GM12878 (cell line): ENCODE measurements around the gene SYCE1L. TPM values are rescaled to one million over a fixed set of nuclear protein-coding genes. Genes with fewer than 3 reads are reported as not detected.

Experiments
- ATAC-seq: fragments of 200-7000 bp; cut with Tn5 transposase; 3 replicates; pipeline ENCODE4 v1.9.1; 2020; ENCODE audit warnings: mild to moderate bottlenecking, moderate library complexity
- BruUV-seq: library from RNA; stranded (reverse); fragments of 400-500 nt; replicated peaks from 2 replicates; lab custom pipeline; 2021; lab: Mats Ljungman, UMichigan
- CTCF ChIA-PET: fragments of 300-600 bp; sonication (Branson Sonifier 250); formaldehyde crosslinking; extraction: SDS; loops from one replicate; lab custom pipeline; 2021; ENCODE audit warnings: inconsistent platforms; lab: Yijun Ruan, JAX
- POLR2A ChIA-PET: fragments of 350-600 bp; formaldehyde crosslinking; extraction: SDS; loops from one replicate; lab custom pipeline; 2021; ENCODE audit warnings: inconsistent platforms; lab: Charles Lee
- RAD21 ChIA-PET: fragments of 300-600 bp; sonication (Branson Sonifier 250); formaldehyde crosslinking; loops from one replicate; lab custom pipeline; 2023; ENCODE audit warnings: antibody characterized with exemption; ENCODE audit not compliant: unreplicated experiment; lab: Charles Lee
- SMC1A ChIA-PET: fragments of 300-600 bp; sonication (Branson Sonifier 250); formaldehyde crosslinking; loops from one replicate; lab custom pipeline; 2023; ENCODE audit not compliant: unreplicated experiment, uncharacterized antibody; lab: Charles Lee
- DNase-seq: peaks from one replicate; pipeline ENCODE4 v3.0.0-alpha.2; 2011; ENCODE audit warnings: low read depth, low spot score
- FAIRE-seq: peaks from 3 replicates; lab custom pipeline; 2011; peaks lifted over from hg19 to GRCh38; lab: Jason Lieb, UNC
- H2AFZ ChIP-seq: 2 replicates; pipeline ENCODE4 v1.6.0; 2011; ENCODE audit warnings: low read depth, low read length, control low read depth; ENCODE audit not compliant: control insufficient read depth
- H3K27ac ChIP-seq: 2 replicates; pipeline ENCODE4 v1.5.1; 2011; ENCODE audit warnings: control low read depth; ENCODE audit not compliant: control insufficient read depth, insufficient read depth
- H3K27me3 ChIP-seq, 2 experiments: replicated peaks in 1 of 2; 2 replicates each; pipeline versions ENCODE4 v1.6.0 to v1.6.1; 2011; ENCODE audit warnings: low read length in 1 of 2; ENCODE audit not compliant: control insufficient read depth in 2 of 2, insufficient read depth in 2 of 2
- H3K36me3 ChIP-seq, 2 experiments: 2 replicates each; pipeline ENCODE4 v1.5.1; 2011; ENCODE audit warnings: low read length in 1 of 2; ENCODE audit not compliant: control insufficient read depth in 2 of 2, insufficient read depth in 2 of 2
- H3K4me1 ChIP-seq: 2 replicates; pipeline ENCODE4 v1.6.1; 2011; ENCODE audit warnings: mild to moderate bottlenecking, low read length, moderate library complexity, mixed read lengths; ENCODE audit not compliant: control insufficient read depth, insufficient read depth
- H3K4me2 ChIP-seq: 2 replicates; pipeline ENCODE4 v1.6.0; 2011; ENCODE audit warnings: control low read depth; ENCODE audit not compliant: control insufficient read depth, insufficient read depth
- H3K4me3 ChIP-seq: fragments of 200-600 bp; sonication (generic); 2 replicates; pipeline ENCODE4 v1.5.1; 2016
- H3K79me2 ChIP-seq: 2 replicates; pipeline ENCODE4 v1.6.0; 2011; ENCODE audit warnings: low read length; ENCODE audit not compliant: control insufficient read depth, insufficient read depth
- H3K9ac ChIP-seq: 2 replicates; pipeline ENCODE4 v1.8.0; 2011; ENCODE audit warnings: low read length, control low read depth, mixed read lengths; ENCODE audit not compliant: control insufficient read depth, insufficient read depth
- H3K9me3 ChIP-seq: replicated peaks from 3 replicates; pipeline ENCODE4 v1.5.1; 2011; ENCODE audit warnings: mild to moderate bottlenecking, low read length; ENCODE audit not compliant: control insufficient read depth, insufficient read depth
- H4K20me1 ChIP-seq: 2 replicates; pipeline ENCODE4 v1.6.0; 2011; ENCODE audit not compliant: control insufficient read depth, insufficient read depth
- BACH1 ChIP-seq: fragments of 450-650 bp; IDR thresholded peaks from 2 replicates; pipeline ENCODE4 v1.6.1; 2017; ENCODE audit warnings: mild to moderate bottlenecking, borderline replicate concordance
- CBX3 ChIP-seq: fragments of 200-600 bp; sonication (generic); IDR thresholded peaks from 2 replicates; pipeline ENCODE4 v1.6.1; 2016; ENCODE audit warnings: low read depth, borderline replicate concordance
- CEBPB ChIP-seq, 2 experiments: fragments of 150-350 bp in 1 of 2; IDR thresholded peaks; 2 replicates each; pipeline ENCODE4 v1.6.1; 2012 to 2014; ENCODE audit warnings: low read depth in 2 of 2, low read length in 2 of 2, borderline replicate concordance in 1 of 2, inconsistent platforms in 1 of 2
- E2F8 ChIP-seq: fragments of 450-650 bp; IDR thresholded peaks from 2 replicates; pipeline ENCODE4 v1.6.1; 2018; ENCODE audit warnings: mild to moderate bottlenecking, low read depth, moderate library complexity; ENCODE audit not compliant: partially characterized antibody
- HCFC1 ChIP-seq: fragments of 150-350 bp; IDR thresholded peaks from 2 replicates; pipeline ENCODE4 v1.6.1; 2014; ENCODE audit warnings: low read length
- MTA2 ChIP-seq: fragments of 450-650 bp; IDR thresholded peaks from 2 replicates; pipeline ENCODE4 v1.6.1; 2016; ENCODE audit warnings: low read depth, mild to moderate bottlenecking, moderate library complexity
- RELA ChIP-seq: fragments of 450-650 bp; IDR thresholded peaks from 2 replicates; pipeline ENCODE4 v1.8.0; 2014; ENCODE audit warnings: borderline replicate concordance; ENCODE audit not compliant: partially characterized antibody
- RFX5 ChIP-seq: IDR thresholded peaks from 2 replicates; pipeline ENCODE4 v1.6.1; 2011; ENCODE audit warnings: low read depth, low read length, improper control_type of control experiment
- RUNX3 ChIP-seq: IDR thresholded peaks from 2 replicates; pipeline ENCODE4 v1.6.1; 2012; ENCODE audit warnings: low read length, inconsistent platforms
- SREBF1 ChIP-seq: IDR thresholded peaks from 2 replicates; pipeline ENCODE4 v1.6.1; 2012; ENCODE audit warnings: mild to moderate bottlenecking, low read length
- WRNIP1 ChIP-seq: IDR thresholded peaks from 2 replicates; pipeline ENCODE4 v1.6.1; 2011; ENCODE audit warnings: low read depth, low read length, improper control_type of control experiment, borderline replicate concordance
- ZNF24 ChIP-seq: fragments of 450-650 bp; IDR thresholded peaks from 2 replicates; pipeline ENCODE4 v1.6.1; 2017; ENCODE audit warnings: antibody characterized with exemption, mild to moderate bottlenecking
- ZNF274 ChIP-seq: IDR thresholded peaks from one replicate; pipeline ENCODE4 v1.8.0; 2011; ENCODE audit not compliant: insufficient read length, insufficient read depth
- WGBS: methylation state at CpG from one replicate; pipeline ENCODE4 v1.1.6; 2016; ENCODE audit warnings: low lambda C conversion rate; ENCODE audit not compliant: insufficient replicate concordance, insufficient coverage; ENCODE audit errors: missing lambda C conversion rate; 5-methylcytosine and 5-hydroxymethylcytosine counted together
- in situ Hi-C: fragments of 300-500 bp; cut with MboI; formaldehyde crosslinking; loops from 9 replicates; pipeline ENCODE4 v1.14.3; 2018; ENCODE audit warnings: mixed read lengths
- intact Hi-C: fragments of 100-400 bp; cut with micrococcal nuclease; formaldehyde crosslinking; loops from one replicate; pipeline ENCODE4 v1.14.2; 2022; ENCODE audit not compliant: unreplicated experiment
- polyA plus RNA-seq, 11 experiments: library from polyadenylated mRNA; depleted of rRNA in 4 of 11; unstranded in 6 of 11; stranded (reverse) in 5 of 11; fragments of >200 nt; fragmentation: Nextera tagmentation in 4 of 11; fragmentation: Illumina TruSeq in 1 of 11; extraction: Ambion mirVana in 4 of 11; extraction: Trizol in 1 of 11; gene quantifications; 1 replicate in 1 of 11; 2 replicates in 10 of 11; pipeline versions ENCODE4 v1.2.1 to v1.2.3, GENCODE V29; 2011 to 2016; ENCODE audit warnings: inconsistent platforms in 2 of 11, missing spikeins in 2 of 11, low read depth in 1 of 11
- total RNA-seq, 4 experiments: library from RNA; depleted of rRNA in 3 of 4; stranded (reverse); fragments of >200 nt in 3 of 4; fragmentation: Illumina TruSeq in 1 of 4; extraction: Trizol in 1 of 4; gene quantifications; 2 replicates each; pipeline versions ENCODE4 v1.2.1 to v1.2.3, GENCODE V29; 2013 to 2021
- TF ChIP-seq, protein P1 (sequence below): fragments of 450-650 bp; IDR thresholded peaks from 2 replicates; pipeline ENCODE4 v1.6.1; 2017; ENCODE audit warnings: mild to moderate bottlenecking, moderate library complexity

SYCE1L gene
- total and polyA plus RNA-seq, 10 of the 15 experiments (the other 5 are each of a cell fraction or from before 2014, with no cell fraction given) = 0.35 to 4.6 (median 0.91) TPM; not detected in 5

GRCh38 chr16:77195411-77195810 lies 3.8 kb upstream of the SYCE1L start:
- peaks cover 25% of the 10 kb centered on the region for H3K79me2 ChIP-seq
- no peak for ATAC-seq
- H4K20me1 ChIP-seq = no peaks in the 10 kb centered on the region
- CTCF ChIA-PET = no interaction called here
- H3K27ac ChIP-seq = no peak overlapping the region
- H3K4me1 ChIP-seq = no peaks in the 10 kb centered on the region; the same call in 1 of the 2 replicates
- POLR2A ChIA-PET = no interaction called here
- TF ChIP-seq ZNF24 (no peak), HCFC1 (no peak), CBX3 (no peak), E2F8 (no peak), MTA2 (no peak), RFX5 (no peak), ZNF274 (no peak), RUNX3 (no peak), RELA (no peak), CEBPB (IDR thresholded peaks at IDR 0.05; ENCODE audit: borderline replicate concordance in 1 of 2, low read depth in 2 of 2, low read length in 2 of 2) (no peak), BACH1 (no peak), SREBF1 (no peak), WRNIP1 (no peak)
- TF ChIP-seq, protein P1, sequence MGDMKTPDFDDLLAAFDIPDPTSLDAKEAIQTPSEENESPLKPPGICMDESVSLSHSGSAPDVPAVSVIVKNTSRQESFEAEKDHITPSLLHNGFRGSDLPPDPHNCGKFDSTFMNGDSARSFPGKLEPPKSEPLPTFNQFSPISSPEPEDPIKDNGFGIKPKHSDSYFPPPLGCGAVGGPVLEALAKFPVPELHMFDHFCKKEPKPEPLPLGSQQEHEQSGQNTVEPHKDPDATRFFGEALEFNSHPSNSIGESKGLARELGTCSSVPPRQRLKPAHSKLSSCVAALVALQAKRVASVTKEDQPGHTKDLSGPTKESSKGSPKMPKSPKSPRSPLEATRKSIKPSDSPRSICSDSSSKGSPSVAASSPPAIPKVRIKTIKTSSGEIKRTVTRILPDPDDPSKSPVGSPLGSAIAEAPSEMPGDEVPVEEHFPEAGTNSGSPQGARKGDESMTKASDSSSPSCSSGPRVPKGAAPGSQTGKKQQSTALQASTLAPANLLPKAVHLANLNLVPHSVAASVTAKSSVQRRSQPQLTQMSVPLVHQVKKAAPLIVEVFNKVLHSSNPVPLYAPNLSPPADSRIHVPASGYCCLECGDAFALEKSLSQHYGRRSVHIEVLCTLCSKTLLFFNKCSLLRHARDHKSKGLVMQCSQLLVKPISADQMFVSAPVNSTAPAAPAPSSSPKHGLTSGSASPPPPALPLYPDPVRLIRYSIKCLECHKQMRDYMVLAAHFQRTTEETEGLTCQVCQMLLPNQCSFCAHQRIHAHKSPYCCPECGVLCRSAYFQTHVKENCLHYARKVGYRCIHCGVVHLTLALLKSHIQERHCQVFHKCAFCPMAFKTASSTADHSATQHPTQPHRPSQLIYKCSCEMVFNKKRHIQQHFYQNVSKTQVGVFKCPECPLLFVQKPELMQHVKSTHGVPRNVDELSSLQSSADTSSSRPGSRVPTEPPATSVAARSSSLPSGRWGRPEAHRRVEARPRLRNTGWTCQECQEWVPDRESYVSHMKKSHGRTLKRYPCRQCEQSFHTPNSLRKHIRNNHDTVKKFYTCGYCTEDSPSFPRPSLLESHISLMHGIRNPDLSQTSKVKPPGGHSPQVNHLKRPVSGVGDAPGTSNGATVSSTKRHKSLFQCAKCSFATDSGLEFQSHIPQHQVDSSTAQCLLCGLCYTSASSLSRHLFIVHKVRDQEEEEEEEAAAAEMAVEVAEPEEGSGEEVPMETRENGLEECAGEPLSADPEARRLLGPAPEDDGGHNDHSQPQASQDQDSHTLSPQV = no peak
- FAIRE-seq = no peak
- H3K4me3 ChIP-seq = no peak overlapping the region
- intact Hi-C loops (loop anchor here (10.0 kb wide), 1 partner anchor 1541 kb away; no protein-coding TSS in a partner anchor), in situ Hi-C loops (loop anchor here (25.0 kb wide), 1 partner anchor 1733 kb away; the partner anchor contains the start of gene TMEM170A)
- BruUV-seq = no TSS peak
- H3K4me2 ChIP-seq = no peak overlapping the region
- SMC1A ChIA-PET = interaction anchor here (0.6 kb wide), 1 partner anchor 18 kb away, joined by 5 read pairs; no protein-coding TSS in a partner anchor
- no peak for DNase-seq
- RAD21 ChIA-PET = no interaction called here
- no peaks in the 10 kb centered on the region for H3K27me3 ChIP-seq
- H3K9ac ChIP-seq = no peak overlapping the region
- H3K36me3 ChIP-seq = peaks cover 18 to 20% of the 10 kb centered on the region in 2 experiments
- 97% methylated on average over 8 of the region's 8 CpGs for WGBS
- H2AFZ ChIP-seq = no peak overlapping the region
- no peaks in the 10 kb centered on the region for H3K9me3 ChIP-seq
